Mucosa of descending colon (tissue), 3 donors: ENCODE measurements around the gene RANBP9. TPM values are rescaled to one million over a fixed set of nuclear protein-coding genes. Genes with fewer than 3 reads are reported as not detected.

ENCODE experiments used
- ATAC-seq: fragments of 200-7000 bp; cut with Tn5 transposase; one replicate; pipeline ENCODE4 v1.9.1; 2020; ENCODE audit warnings: mild to moderate bottlenecking, moderate library complexity
- DNase-seq, 3 donors: peaks; one replicate each; pipeline ENCODE4 v3.0.0-alpha.2; 2020
- H3K36me3 ChIP-seq: fragments of 200-600 bp; one replicate; pipeline ENCODE4 v1.8.0; 2021; ENCODE audit warnings: low read depth, mild to moderate bottlenecking
- H3K4me1 ChIP-seq: fragments of 200-600 bp; one replicate; pipeline ENCODE4 v1.8.0; 2021; ENCODE audit warnings: low read depth, mild to moderate bottlenecking
- H3K4me3 ChIP-seq: fragments of 200-600 bp; one replicate; pipeline ENCODE4 v1.8.0; 2021; ENCODE audit warnings: mild to moderate bottlenecking
- H3K9me3 ChIP-seq: fragments of 200-600 bp; one replicate; pipeline ENCODE4 v1.8.0; 2021; ENCODE audit warnings: mild to moderate bottlenecking
- intact Hi-C, 2 donors: fragments of 100-400 bp; cut with DNase I in 1 of 2; cut with micrococcal nuclease in 1 of 2; formaldehyde crosslinking; loops; one replicate each; pipeline versions ENCODE4 v1.11.0 to v1.11.1; 2022; cut with DNase I, micrococcal nuclease
- total RNA-seq, 3 donors: library from RNA; stranded (reverse); fragmentation: NEBNext Ultra II Directional in 2 of 3; extraction: Animal tissue kit (Norgen Biotek cat#: 25700) in 2 of 3; gene quantifications; one replicate each; pipeline versions ENCODE4 v1.2.1 to v1.2.4, GENCODE V29; 2021 to 2023
- TF ChIP-seq, protein P1 (sequence below): fragments of 200-600 bp; IDR thresholded peaks from one replicate; pipeline ENCODE4 v1.8.0; 2022; ENCODE audit warnings: antibody characterized with exemption, mild to moderate bottlenecking
- donor health status: DM: no; HTN: no; CAD: no; lungs with moderate emphysema.
- donor health status: DM: no; HTN: no; CAD: no.
- donor health status: DM: no; HTN: yes; CAD: no.

The RANBP9 gene
- total RNA-seq, 3 donors from 2014 or later: 33.4 to 58.4 (median 38.7) TPM

DNA sequence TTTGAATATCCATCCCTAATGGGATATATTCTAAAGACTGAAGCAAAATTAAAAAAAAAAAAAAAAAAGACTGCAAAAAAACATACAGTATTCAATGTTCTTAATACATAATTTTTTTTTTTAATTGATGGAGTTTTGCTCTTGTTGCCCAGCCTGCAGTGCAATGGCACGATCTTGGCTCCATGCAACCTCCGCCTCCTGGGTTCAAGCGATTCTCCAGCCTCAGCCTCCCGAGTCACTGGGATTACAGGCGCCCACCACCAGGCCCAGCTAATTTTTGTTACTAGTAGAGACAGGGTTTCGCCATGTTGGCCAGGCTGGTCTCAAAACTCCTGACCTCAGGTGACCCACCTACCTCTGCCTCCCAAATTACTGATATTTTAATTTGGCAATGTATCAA is 29.3 kb downstream of the RANBP9 start:
- TF ChIP-seq, protein P1, sequence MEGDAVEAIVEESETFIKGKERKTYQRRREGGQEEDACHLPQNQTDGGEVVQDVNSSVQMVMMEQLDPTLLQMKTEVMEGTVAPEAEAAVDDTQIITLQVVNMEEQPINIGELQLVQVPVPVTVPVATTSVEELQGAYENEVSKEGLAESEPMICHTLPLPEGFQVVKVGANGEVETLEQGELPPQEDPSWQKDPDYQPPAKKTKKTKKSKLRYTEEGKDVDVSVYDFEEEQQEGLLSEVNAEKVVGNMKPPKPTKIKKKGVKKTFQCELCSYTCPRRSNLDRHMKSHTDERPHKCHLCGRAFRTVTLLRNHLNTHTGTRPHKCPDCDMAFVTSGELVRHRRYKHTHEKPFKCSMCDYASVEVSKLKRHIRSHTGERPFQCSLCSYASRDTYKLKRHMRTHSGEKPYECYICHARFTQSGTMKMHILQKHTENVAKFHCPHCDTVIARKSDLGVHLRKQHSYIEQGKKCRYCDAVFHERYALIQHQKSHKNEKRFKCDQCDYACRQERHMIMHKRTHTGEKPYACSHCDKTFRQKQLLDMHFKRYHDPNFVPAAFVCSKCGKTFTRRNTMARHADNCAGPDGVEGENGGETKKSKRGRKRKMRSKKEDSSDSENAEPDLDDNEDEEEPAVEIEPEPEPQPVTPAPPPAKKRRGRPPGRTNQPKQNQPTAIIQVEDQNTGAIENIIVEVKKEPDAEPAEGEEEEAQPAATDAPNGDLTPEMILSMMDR: no peak
- Histone ChIP-seq H3K9me3 (peaks cover 4% of the 10 kb centered on the region), H3K4me1 (no peaks in the 10 kb centered on the region), H3K36me3 (no peaks in the 10 kb centered on the region), H3K4me3 (no peak overlapping the region)
- no peak for DNase-seq
- intact Hi-C loops: no loop called here
- ATAC-seq: no peak

DNA sequence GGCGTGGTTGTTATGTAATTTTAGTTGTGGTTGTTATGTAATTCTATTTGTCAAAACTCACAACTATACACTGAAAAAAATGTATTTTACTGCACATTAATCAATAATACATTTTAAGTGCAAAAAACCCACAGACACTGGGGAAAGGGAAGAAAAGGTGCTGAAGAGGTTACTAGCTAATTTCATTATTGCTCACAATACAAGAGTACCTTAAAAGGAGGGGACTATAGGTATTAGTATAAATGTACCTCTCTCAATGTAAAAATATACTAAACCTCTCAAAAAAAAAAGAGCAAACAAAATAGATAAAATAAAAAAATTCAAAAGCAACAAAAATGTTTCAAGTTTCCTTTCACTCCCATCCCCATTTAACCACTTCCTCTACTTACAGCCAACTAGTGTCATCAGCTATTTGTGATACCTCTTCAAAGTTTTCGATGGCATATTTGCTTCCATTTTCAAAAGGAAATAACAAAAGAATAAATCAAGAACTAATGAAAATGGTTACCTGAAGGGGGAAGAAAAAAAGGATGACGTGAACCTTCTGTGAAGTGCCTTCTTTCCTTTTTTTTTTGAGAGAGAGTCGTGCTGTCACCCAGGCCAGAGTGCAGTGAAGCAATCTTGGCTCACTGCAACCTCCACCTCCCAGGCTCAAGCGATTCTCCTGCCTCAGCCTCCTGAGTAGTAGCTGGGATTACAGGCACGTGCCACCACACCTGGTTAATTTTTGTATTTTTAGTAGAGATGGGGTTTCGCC is 30.2 kb downstream of the RANBP9 start:
- intact Hi-C loops: no loop called here
- H3K9me3 ChIP-seq: peaks cover 13% of the 10 kb centered on the region
- no peak overlapping the region for H3K4me3 ChIP-seq
- TF ChIP-seq, protein P1: no peak
- ATAC-seq: peak; percentile 32
- no peak for DNase-seq
- no peaks in the 10 kb centered on the region for H3K4me1 ChIP-seq
- no peaks in the 10 kb centered on the region for H3K36me3 ChIP-seq

DNA sequence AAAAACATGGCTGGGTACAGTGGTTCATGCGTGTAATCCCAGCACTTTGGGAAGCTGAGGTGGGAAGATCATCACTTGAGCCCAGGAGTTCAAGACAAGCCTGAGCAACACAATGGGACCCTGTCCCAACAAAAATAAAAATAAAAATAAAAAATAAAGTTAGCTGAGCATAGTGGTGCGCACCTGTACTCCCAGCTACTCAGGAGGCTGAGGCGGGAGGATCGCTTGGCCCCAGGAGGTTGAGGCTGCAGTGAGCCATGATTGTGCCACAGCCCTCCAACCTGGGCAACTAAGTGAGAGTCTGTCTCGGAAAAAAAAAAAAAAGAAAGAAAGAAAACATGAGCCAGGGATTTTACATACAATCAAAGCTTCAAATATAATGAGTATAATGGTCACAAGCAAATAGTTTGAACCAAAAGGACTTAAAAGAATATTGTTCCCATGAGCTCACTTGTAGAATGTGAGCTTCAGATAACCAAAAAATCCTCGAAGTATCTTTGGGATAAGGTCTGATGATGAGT is 31.1 kb downstream of the RANBP9 start:
- no peaks in the 10 kb centered on the region for H3K36me3 ChIP-seq
- H3K4me3 ChIP-seq: no peak overlapping the region
- no peak for DNase-seq
- no peaks in the 10 kb centered on the region for H3K4me1 ChIP-seq
- TF ChIP-seq, protein P1: no peak
- intact Hi-C loops: no loop called here
- no peak for ATAC-seq
- peaks cover 13% of the 10 kb centered on the region for H3K9me3 ChIP-seq

DNA sequence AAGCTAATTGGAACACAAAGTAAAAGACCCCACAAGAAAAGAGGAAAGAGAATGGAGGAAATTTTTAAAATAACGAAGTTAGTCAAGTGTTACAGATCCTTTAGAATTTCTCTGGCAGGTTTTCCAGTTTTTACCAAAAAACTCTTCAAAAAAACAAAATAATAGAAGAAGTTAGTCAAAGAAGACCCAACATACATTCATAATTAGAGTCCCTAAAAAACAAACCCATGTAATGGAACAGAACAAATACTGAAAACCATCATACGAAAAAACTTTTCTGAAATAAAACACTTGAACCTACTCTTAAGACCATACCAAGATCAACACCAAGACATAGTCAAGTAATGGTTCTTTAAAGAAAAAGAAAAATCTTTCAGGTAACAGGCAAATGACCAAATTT is 31.6 kb downstream of the RANBP9 start:
- DNase-seq: no peak
- TF ChIP-seq, protein P1: no peak
- intact Hi-C loops: no loop called here
- Histone ChIP-seq H3K36me3 (no peaks in the 10 kb centered on the region), H3K9me3 (peaks cover 13% of the 10 kb centered on the region), H3K4me1 (no peaks in the 10 kb centered on the region), H3K4me3 (no peak overlapping the region)
- ATAC-seq: no peak

DNA sequence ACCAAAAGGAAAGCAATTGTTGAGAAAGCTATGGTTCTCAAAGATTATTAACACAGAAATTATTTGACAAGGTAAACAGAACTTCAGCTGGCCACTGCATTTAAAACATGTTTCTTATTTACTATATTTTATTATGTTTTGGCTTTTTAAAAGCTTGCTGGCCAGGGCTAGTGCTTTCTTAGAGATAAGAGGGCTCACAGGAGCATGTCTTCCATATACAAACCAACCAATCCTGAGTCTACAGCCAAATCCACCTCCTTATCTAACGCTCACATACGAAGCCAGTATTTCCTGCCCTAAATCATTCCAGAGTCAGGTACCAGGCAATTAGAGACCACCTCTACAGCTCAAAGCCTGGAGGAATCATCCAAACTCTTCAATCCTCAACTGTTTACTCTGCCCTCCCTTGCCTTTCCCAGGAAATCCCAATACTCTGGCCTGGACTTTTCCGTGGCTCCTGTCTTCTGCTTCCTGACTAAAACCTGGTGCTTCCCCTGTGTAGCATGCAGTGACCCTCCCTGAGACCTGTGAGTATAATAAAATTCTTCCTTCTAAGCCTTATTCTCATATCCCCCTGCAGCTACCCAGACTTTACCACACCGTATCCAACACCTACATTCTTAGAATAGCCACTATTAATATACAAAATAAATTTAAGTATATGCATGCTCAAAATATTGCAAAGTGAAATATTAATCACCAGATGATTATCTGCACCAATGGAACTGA is 33.2 kb downstream of the RANBP9 start:
- TF ChIP-seq, protein P1: no peak

More for the DNA sequence above, 33.2 kb downstream of the RANBP9 start:
- Histone ChIP-seq H3K4me3 (no peak overlapping the region), H3K9me3 (peaks cover 13% of the 10 kb centered on the region), H3K4me1 (no peaks in the 10 kb centered on the region), H3K36me3 (no peaks in the 10 kb centered on the region)
- no peak for ATAC-seq
- no peak for DNase-seq
- intact Hi-C loops: no loop called here
